Liver (tissue), 9 donors: Measurements from ENCODE around the gene C1orf174. TPM values are rescaled to one million over a fixed set of nuclear protein-coding genes. Genes with fewer than 3 reads are reported as not detected.

Experiments
- DNase-seq: peaks from one replicate; pipeline ENCODE4 v3.0.0-alpha.2; 2017; ENCODE audit warnings: low spot score
- H3K27ac ChIP-seq, 2 donors: one replicate each; pipeline ENCODE4 v1.7.0; 2013; ENCODE audit warnings: inconsistent platforms in 2 of 2, low read length in 2 of 2, control low read depth in 1 of 2, low read depth in 1 of 2, mild to moderate bottlenecking in 1 of 2
- H3K27me3 ChIP-seq, 4 donors: one replicate each; pipeline versions ENCODE4 v1.6.1 to v1.7.0; 2013; ENCODE audit warnings: low read length in 3 of 4, inconsistent platforms in 1 of 4, mild to moderate bottlenecking in 1 of 4, moderate library complexity in 1 of 4; ENCODE audit not compliant: control insufficient read depth in 4 of 4, insufficient read depth in 4 of 4
- H3K36me3 ChIP-seq, 4 donors: one replicate each; pipeline versions ENCODE4 v1.6.1 to v1.7.0; 2013; ENCODE audit warnings: low read length in 3 of 4, mild to moderate bottlenecking in 3 of 4, low read depth in 1 of 4, moderate library complexity in 1 of 4; ENCODE audit not compliant: control insufficient read depth in 4 of 4, insufficient read depth in 3 of 4
- H3K4me1 ChIP-seq, 4 donors: one replicate each; pipeline versions ENCODE4 v1.6.1 to v1.7.0; 2013; ENCODE audit warnings: low read length in 3 of 4, mild to moderate bottlenecking in 3 of 4, moderate library complexity in 1 of 4; ENCODE audit not compliant: control insufficient read depth in 4 of 4, insufficient read depth in 4 of 4
- H3K4me3 ChIP-seq, 3 donors: one replicate each; pipeline versions ENCODE4 v1.6.1 to v1.7.0; 2013; ENCODE audit warnings: low read length in 3 of 3, control low read depth in 1 of 3, low read depth in 1 of 3, mild to moderate bottlenecking in 1 of 3
- H3K9ac ChIP-seq, 2 donors: one replicate each; pipeline ENCODE4 v1.7.0; 2013; ENCODE audit warnings: low read length in 2 of 2, mild to moderate bottlenecking in 2 of 2, moderate library complexity in 2 of 2, control low read depth in 1 of 2, low read depth in 1 of 2
- H3K9me3 ChIP-seq, 4 donors: one replicate each; pipeline versions ENCODE4 v1.6.1 to v1.7.0; 2013; ENCODE audit warnings: low read length in 3 of 4; ENCODE audit not compliant: control insufficient read depth in 4 of 4
- EGR1 ChIP-seq, 2 donors: IDR thresholded peaks; 2 replicates each; pipeline ENCODE4 v1.6.1; 2016 to 2018; ENCODE audit warnings: antibody characterized with exemption in 2 of 2, low read depth in 2 of 2
- FOXA1 ChIP-seq: IDR thresholded peaks from 2 replicates; pipeline ENCODE4 v1.6.1; 2016; ENCODE audit warnings: antibody characterized with exemption
- FOXA2 ChIP-seq: IDR thresholded peaks from 2 replicates; pipeline ENCODE4 v1.6.1; 2016; ENCODE audit warnings: antibody characterized with exemption
- GABPA ChIP-seq, 2 donors: IDR thresholded peaks in 1 of 2; conservative IDR thresholded peaks in 1 of 2; 2 replicates each; pipeline ENCODE4 v1.6.1; 2016; ENCODE audit warnings: antibody characterized with exemption in 2 of 2, mild to moderate bottlenecking in 1 of 2, moderate library complexity in 1 of 2
- HNF4A ChIP-seq, 2 donors: conservative IDR thresholded peaks; 2 replicates each; pipeline ENCODE4 v1.6.1; 2016; ENCODE audit warnings: antibody characterized with exemption in 2 of 2, mild to moderate bottlenecking in 2 of 2
- HNF4G ChIP-seq: IDR thresholded peaks from 2 replicates; pipeline ENCODE4 v1.6.1; 2016; ENCODE audit warnings: antibody characterized with exemption
- JUND ChIP-seq, 2 donors: IDR thresholded peaks; 2 replicates each; pipeline ENCODE4 v1.6.1; 2016; ENCODE audit warnings: antibody characterized with exemption in 2 of 2
- NR2F2 ChIP-seq: IDR thresholded peaks from 2 replicates; pipeline ENCODE4 v1.6.1; 2016; ENCODE audit warnings: antibody characterized with exemption
- RAD21 ChIP-seq, 2 donors: IDR thresholded peaks; 2 replicates each; pipeline ENCODE4 v1.6.1; 2016; ENCODE audit warnings: antibody characterized with exemption in 2 of 2, mild to moderate bottlenecking in 2 of 2
- RXRA ChIP-seq, 2 donors: IDR thresholded peaks; 2 replicates each; pipeline ENCODE4 v1.6.1; 2017 to 2018; ENCODE audit warnings: antibody characterized with exemption in 2 of 2, mild to moderate bottlenecking in 1 of 2
- SP1 ChIP-seq: IDR thresholded peaks from 2 replicates; pipeline ENCODE4 v1.6.1; 2018; ENCODE audit warnings: antibody characterized with exemption, mild to moderate bottlenecking
- TAF1 ChIP-seq: conservative IDR thresholded peaks from 2 replicates; pipeline ENCODE4 v1.6.1; 2016; ENCODE audit warnings: antibody characterized with exemption, mild to moderate bottlenecking
- YY1 ChIP-seq: IDR thresholded peaks from 2 replicates; pipeline ENCODE4 v1.6.1; 2016; ENCODE audit warnings: antibody characterized with exemption, mild to moderate bottlenecking
- ZBTB33 ChIP-seq: IDR thresholded peaks from 2 replicates; pipeline ENCODE4 v1.6.1; 2016; ENCODE audit warnings: antibody characterized with exemption
- WGBS: extraction: QIAGEN DNeasy Blood & Tissue Kit; methylation state at CpG from one replicate; pipeline ENCODE4 v1.1.7; 2013; 5-methylcytosine and 5-hydroxymethylcytosine counted together
- polyA plus RNA-seq, 2 donors: library from polyadenylated mRNA; stranded (reverse) in 1 of 2; unstranded in 1 of 2; fragments of 200-250 nt in 1 of 2; fragments of >200 nt in 1 of 2; fragmentation: Nextera tagmentation in 1 of 2; extraction: Ambion mirVana in 1 of 2; gene quantifications; one replicate each; pipeline versions ENCODE4 v1.2.1 to v1.2.3, GENCODE V29; 2013 to 2015
- total RNA-seq, 2 donors: library from RNA; depleted of rRNA; stranded (reverse); fragments of >200 nt; gene quantifications; one replicate each; pipeline ENCODE4 v1.2.3, GENCODE V29; 2014
- TF ChIP-seq, protein P1 (sequence below): IDR thresholded peaks from 2 replicates; pipeline ENCODE4 v1.6.1; 2016; ENCODE audit warnings: antibody characterized with exemption, mild to moderate bottlenecking
- TF ChIP-seq, protein P2 (sequence below): fragments of 150-350 bp; IDR thresholded peaks from 2 replicates; pipeline ENCODE4 v1.5.1; 2017; ENCODE audit warnings: improper control_type of control experiment, low read depth, low read length; ENCODE audit not compliant: missing input control
- TF ChIP-seq, protein P3 (sequence below): IDR thresholded peaks from 2 replicates; pipeline ENCODE4 v1.6.1; 2016; ENCODE audit warnings: antibody characterized with exemption
- TF ChIP-seq, protein P4 (sequence below): IDR thresholded peaks from 2 replicates; pipeline ENCODE4 v1.6.1; 2016; ENCODE audit warnings: antibody characterized with exemption
- donor health status: healthy.
- donor health status: healthy.
- donor health status: healthy.
- donor health status: healthy.
- donor health status: healthy.

C1orf174 gene
- total and polyA plus RNA-seq, 4 donors, result 10.4 to 17.0 (median 13.8) TPM

DNA sequence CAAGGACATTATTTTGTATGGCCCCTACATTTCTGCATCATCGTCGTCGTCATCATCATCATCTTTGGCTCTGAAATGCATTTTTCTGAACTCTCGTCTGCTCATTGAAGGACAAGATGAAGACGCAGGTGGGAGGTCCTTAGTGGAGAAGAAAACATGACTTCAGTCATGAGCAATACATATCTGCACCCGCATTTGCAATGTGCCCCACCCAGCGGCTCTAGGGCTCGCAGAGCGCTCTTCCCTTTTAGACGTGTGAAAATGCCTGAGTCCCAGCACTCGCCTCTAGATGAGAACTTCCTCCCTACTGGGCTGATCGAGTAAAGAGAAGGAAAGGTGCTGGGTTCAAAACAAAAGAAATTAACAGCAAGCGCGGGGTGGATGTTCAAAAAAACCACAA, 10.1 kb downstream of the C1orf174 start:
- no peak for DNase-seq
- TF ChIP-seq, protein P1, sequence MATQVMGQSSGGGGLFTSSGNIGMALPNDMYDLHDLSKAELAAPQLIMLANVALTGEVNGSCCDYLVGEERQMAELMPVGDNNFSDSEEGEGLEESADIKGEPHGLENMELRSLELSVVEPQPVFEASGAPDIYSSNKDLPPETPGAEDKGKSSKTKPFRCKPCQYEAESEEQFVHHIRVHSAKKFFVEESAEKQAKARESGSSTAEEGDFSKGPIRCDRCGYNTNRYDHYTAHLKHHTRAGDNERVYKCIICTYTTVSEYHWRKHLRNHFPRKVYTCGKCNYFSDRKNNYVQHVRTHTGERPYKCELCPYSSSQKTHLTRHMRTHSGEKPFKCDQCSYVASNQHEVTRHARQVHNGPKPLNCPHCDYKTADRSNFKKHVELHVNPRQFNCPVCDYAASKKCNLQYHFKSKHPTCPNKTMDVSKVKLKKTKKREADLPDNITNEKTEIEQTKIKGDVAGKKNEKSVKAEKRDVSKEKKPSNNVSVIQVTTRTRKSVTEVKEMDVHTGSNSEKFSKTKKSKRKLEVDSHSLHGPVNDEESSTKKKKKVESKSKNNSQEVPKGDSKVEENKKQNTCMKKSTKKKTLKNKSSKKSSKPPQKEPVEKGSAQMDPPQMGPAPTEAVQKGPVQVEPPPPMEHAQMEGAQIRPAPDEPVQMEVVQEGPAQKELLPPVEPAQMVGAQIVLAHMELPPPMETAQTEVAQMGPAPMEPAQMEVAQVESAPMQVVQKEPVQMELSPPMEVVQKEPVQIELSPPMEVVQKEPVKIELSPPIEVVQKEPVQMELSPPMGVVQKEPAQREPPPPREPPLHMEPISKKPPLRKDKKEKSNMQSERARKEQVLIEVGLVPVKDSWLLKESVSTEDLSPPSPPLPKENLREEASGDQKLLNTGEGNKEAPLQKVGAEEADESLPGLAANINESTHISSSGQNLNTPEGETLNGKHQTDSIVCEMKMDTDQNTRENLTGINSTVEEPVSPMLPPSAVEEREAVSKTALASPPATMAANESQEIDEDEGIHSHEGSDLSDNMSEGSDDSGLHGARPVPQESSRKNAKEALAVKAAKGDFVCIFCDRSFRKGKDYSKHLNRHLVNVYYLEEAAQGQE, result no peak
- no peak for TF ChIP-seq SP1
- no peak for TF ChIP-seq TAF1
- TF ChIP-seq, protein P2, sequence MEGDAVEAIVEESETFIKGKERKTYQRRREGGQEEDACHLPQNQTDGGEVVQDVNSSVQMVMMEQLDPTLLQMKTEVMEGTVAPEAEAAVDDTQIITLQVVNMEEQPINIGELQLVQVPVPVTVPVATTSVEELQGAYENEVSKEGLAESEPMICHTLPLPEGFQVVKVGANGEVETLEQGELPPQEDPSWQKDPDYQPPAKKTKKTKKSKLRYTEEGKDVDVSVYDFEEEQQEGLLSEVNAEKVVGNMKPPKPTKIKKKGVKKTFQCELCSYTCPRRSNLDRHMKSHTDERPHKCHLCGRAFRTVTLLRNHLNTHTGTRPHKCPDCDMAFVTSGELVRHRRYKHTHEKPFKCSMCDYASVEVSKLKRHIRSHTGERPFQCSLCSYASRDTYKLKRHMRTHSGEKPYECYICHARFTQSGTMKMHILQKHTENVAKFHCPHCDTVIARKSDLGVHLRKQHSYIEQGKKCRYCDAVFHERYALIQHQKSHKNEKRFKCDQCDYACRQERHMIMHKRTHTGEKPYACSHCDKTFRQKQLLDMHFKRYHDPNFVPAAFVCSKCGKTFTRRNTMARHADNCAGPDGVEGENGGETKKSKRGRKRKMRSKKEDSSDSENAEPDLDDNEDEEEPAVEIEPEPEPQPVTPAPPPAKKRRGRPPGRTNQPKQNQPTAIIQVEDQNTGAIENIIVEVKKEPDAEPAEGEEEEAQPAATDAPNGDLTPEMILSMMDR, result no peak
- no peak for TF ChIP-seq EGR1 (IDR thresholded peaks at IDR 0.05; ENCODE audit: low read depth in 2 of 2)
- TF ChIP-seq RXRA (IDR thresholded peaks at IDR 0.05), result no peak
- no peak for TF ChIP-seq NR2F2
- TF ChIP-seq YY1, result no peak
- TF ChIP-seq, protein P3, sequence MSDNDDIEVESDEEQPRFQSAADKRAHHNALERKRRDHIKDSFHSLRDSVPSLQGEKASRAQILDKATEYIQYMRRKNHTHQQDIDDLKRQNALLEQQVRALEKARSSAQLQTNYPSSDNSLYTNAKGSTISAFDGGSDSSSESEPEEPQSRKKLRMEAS, result no peak
- no peak for TF ChIP-seq GABPA (IDR thresholded peaks at IDR 0.05 in 1 of 2, conservative IDR thresholded peaks at IDR 0.05 in 1 of 2)
- TF ChIP-seq, protein P4, sequence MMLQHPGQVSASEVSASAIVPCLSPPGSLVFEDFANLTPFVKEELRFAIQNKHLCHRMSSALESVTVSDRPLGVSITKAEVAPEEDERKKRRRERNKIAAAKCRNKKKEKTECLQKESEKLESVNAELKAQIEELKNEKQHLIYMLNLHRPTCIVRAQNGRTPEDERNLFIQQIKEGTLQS, result no peak
- TF ChIP-seq HNF4G, result no peak
- no peak for TF ChIP-seq HNF4A (conservative IDR thresholded peaks at IDR 0.05)
- TF ChIP-seq RAD21 (IDR thresholded peaks at IDR 0.05), result no peak
- TF ChIP-seq FOXA2, result no peak
- no peak overlapping the region for H3K9ac ChIP-seq
- H3K27me3 ChIP-seq, result no peaks in the 10 kb centered on the region
- H3K9me3 ChIP-seq, result no peaks in the 10 kb centered on the region
- no peak overlapping the region for H3K4me3 ChIP-seq
- no peaks in the 10 kb centered on the region for H3K4me1 ChIP-seq
- H3K27ac ChIP-seq, result no peak overlapping the region
- WGBS, result 91% methylated on average over 14 of the region's 14 CpGs
- peaks cover 7 to 41% (median 23%) of the 10 kb centered on the region in 4 donors for H3K36me3 ChIP-seq

GRCh38 chr1:3888301-3888700, 11.8 kb downstream of the C1orf174 start:
- no peaks in the 10 kb centered on the region for H3K9me3 ChIP-seq
- H3K9ac ChIP-seq, result no peak overlapping the region
- no peak for DNase-seq
- 96% methylated on average over 15 of the region's 15 CpGs for WGBS
- H3K27ac ChIP-seq, result no peak overlapping the region
- no peak overlapping the region for H3K4me3 ChIP-seq
- no peaks in the 10 kb centered on the region for H3K4me1 ChIP-seq
- H3K36me3 ChIP-seq, result peaks cover 7 to 46% (median 28%) of the 10 kb centered on the region in 4 donors
- H3K27me3 ChIP-seq, result no peaks in the 10 kb centered on the region
- TF ChIP-seq GABPA (IDR thresholded peaks at IDR 0.05 in 1 of 2, conservative IDR thresholded peaks at IDR 0.05 in 1 of 2) (no peak), FOXA2 (no peak), RXRA (IDR thresholded peaks at IDR 0.05) (no peak), RAD21 (IDR thresholded peaks at IDR 0.05) (no peak), ZBTB33 (no peak), HNF4A (conservative IDR thresholded peaks at IDR 0.05) (no peak), YY1 (no peak), EGR1 (IDR thresholded peaks at IDR 0.05; ENCODE audit: low read depth in 2 of 2) (no peak), TAF1 (no peak), JUND (IDR thresholded peaks at IDR 0.05) (no peak), FOXA1 (no peak)
- TF ChIP-seq, protein P1, result no peak
- TF ChIP-seq, protein P2, result no peak
